Middle frontal gyrus (tissue), 1 donor: Measurements from ENCODE around the gene CSGALNACT2.

ENCODE experiments used
- DNase-seq: peaks from one replicate; pipeline ENCODE4 v3.0.0-alpha.2; 2015; ENCODE audit warnings: low spot score; ENCODE audit errors: extremely low spot score

The CSGALNACT2 gene

GRCh38 chr10:43124574-43125273, 13.5 kb upstream of the CSGALNACT2 start:
- DNase-seq = no peak

- DNase-seq = no peak
Observed at GRCh38 chr10:43125274-43125845, 12.9 kb upstream of the CSGALNACT2 start.

- DNase-seq = no peak
Observed at GRCh38 chr10:43125881-43126731, 12.1 kb upstream of the CSGALNACT2 start.

DNA sequence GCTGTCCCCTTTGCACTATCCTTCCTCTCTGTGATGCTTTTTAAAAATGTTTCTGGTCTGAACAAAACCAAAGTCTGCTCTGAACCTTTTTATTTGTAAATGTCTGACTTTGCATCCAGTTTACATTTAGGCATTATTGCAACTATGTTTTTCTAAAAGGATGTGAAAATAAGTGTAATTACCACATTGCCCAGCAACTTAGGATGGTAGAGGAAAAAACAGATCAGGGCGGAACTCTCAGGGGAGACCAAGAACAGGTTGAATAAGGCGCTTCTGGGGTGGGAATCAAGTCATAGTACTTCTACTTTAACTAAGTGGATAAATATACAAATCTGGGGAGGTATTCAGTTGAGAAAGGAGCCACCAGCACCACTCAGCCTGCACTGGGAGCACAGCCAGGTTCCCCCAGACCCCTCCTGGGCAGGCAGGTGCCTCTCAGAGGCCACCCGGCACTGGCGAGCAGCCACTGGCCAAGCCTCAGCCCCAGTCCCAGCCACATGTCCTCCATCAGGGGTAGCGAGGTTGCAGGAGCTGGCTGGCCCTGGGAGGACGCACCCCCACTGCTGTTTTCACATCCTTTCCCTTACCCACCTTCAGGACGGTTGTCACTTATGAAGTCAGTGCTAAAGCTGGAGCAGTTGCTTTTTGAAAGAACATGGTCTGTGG, 11.4 kb upstream of the CSGALNACT2 start:
- DNase-seq = no peak

DNA sequence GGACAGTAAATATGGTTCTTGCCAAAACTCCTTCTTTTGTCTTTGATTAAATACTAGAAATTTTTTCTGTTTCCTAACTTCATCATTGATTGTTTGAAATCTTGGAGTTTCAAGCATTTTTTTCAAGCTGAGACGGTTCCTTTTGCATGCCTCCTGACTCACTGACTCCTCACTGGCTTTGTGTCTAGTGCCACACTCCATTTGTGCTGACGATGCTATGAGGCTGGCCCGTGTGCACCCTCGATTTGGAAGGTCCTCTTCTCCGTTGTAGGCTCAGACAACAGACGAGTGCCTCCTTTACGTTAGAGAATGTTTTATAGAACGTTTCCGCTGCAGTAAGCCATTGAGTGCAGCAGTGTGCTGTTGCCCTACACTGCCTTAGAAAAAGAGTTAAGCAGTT, 10.8 kb upstream of the CSGALNACT2 start:
- no peak for DNase-seq

DNA sequence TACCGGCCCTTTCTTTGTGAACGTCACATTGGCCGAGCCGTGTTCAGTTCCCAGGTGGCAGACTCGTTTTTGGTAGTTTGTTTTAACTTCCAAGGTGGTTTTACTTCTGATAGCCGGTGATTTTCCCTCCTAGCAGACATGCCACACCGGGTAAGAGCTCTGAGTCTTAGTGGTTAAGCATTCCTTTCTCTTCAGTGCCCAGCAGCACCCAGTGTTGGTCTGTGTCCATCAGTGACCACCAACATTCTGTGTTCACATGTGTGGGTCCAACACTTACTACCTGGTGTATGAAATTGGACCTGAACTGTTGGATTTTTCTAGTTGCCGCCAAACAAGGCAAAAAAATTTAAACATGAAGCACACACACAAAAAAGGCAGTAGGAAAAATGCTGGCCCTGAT, 9.9 kb upstream of the CSGALNACT2 start:
- no peak for DNase-seq

DNA sequence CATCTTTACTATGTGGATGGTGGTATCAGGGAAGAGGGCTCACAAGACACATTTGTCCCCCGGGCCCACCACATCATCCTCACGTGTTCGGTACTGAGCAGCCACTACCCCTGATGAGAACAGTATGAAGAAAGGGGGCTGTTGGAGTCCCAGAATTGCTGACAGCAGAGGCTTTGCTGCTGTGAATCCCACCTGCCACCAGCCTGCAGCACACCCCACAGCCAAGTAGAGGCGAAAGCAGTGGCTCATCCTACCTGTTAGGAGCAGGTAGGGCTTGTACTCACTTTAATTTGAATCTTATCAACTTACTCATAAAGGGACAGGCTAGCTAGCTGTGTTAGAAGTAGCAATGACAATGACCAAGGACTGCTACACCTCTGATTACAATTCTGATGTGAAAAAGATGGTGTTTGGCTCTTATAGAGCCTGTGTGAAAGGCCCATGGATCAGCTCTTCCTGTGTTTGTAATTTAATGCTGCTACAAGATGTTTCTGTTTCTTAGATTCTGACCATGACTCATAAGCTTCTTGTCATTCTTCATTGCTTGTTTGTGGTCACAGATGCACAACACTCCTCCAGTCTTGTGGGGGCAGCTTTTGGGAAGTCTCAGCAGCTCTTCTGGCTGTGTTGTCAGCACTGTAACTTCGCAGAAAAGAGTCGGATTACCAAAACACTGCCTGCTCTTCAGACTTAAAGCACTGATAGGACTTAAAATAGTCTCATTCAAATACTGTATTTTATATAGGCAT, 9.1 kb upstream of the CSGALNACT2 start:
- peak; percentile 24 for DNase-seq

- DNase-seq = no peak
Observed at GRCh38 chr10:43130770-43131171, 7.5 kb upstream of the CSGALNACT2 start.

DNA sequence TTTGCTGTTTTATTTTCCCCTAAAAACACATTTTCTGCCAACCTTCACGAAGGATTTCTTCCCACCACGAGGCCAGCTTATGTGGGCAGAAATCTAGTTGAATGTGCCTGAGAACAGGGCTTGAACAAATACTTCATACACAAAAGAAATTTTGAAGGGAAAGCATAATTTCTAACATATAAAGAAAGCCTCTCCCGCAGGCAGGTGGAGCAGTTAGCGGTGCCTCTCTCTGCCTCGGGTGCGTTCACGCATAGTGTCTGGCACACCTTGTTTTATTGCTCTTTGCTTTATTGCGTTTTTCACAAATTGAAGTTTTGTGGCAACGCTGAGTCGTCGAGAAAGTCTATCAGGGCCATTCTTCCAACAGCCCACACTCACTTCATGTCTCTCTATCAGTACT, 7.0 kb upstream of the CSGALNACT2 start:
- DNase-seq = no peak

GRCh38 chr10:43131906-43132305, 6.3 kb upstream of the CSGALNACT2 start:
- DNase-seq = no peak

DNA sequence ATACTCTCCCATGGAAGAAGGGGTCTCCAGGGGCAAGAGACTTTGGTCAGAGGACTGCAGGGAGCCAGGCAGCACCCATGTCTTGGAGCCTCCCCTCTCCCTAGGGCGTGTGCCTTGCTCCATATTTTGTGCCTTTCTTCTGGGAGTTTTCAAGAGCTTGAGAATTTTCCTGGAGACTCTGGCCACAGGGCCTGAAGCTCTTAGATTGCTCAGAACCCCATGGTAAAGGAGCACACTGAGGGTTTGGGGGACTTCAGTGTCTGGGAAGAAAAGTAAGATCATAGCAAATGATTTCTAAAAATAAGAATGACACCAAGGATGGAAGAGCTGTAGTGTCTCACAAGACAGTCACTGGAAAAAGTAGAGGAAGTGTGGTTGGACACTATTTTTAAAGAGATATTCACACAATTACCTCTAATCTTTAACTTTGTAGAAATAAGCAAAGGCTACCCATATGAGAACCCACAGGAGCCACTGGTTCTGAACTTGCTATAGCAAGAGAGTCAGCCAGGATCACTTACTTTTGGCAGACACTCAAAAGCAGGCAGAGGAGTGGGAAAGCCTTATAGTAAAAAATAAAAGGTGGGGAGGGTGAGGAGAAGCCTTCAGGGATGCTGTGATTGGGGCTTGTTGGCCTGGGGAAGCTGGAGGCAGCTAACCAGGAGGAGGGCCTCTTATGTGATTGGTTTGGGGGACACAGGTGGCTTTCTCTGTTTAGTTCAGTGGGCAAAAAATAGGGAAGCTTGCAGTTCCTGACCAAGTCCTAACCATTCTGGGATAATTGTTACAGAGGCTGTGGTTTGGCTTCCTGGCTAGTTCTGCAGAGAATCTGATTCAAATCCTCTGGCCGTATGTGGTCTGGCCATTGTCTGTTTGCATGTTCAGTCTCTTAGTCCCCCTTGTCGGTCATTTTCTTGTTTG, 5.1 kb upstream of the CSGALNACT2 start:
- no peak for DNase-seq

DNA sequence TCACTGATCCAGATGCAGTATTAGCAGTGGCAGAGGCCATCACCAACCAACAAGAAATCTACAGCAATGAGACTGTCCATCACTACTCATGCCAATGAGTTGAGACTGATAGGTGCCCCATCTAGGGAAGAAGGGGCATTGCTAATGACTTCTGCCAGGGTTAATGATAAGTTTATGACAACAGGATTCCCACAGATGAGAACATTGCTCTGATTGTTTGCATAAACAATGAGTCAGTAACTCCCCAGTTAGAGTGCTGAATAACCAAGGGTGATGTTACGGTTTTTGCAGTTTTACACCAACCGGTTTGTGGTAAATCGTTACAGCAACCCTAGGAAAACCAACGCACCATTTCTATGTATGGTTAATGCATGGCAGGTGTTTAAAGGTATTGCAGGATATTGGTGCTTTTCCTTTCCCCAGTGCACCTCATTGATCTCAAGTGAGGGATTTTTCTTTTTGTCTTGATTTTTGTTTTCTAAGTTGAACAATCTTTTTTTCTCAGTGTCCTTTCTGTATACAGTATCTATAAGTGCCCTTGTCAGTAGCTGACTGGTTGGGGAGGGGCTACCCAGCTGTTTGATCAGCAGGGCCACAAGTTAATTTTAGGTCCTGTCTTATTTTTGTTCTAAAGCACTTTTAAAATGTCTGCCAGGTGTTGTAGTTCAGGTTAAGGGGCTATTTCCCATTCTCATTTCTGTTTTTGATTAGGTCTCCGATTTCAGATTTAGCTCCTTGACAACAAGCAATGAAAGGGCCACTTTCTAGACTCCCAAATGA, 3.9 kb upstream of the CSGALNACT2 start:
- DNase-seq = no peak

GRCh38 chr10:43135064-43135463, 3.2 kb upstream of the CSGALNACT2 start:
- no peak for DNase-seq

- DNase-seq = no peak
Observed at GRCh38 chr10:43135656-43136055, 2.6 kb upstream of the CSGALNACT2 start.

DNA sequence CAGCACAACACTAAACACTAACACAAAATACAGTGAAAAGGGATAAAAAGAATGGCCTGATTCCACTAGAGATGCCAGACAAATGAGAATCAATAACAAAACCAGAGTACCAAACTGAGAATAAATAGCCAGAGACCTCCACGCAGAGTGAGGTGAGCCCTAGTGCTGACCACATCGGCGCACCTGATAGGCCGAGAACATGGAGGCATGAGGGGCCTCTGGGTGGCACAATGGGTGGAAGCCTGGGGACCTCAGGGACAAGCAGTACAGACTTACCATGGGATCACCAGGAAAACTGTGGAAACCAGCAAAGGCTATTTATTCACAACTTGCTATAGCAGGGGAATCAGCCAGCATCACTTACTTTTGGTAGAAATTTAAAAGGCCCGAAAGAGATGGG, 1.8 kb upstream of the CSGALNACT2 start:
- no peak for DNase-seq

- DNase-seq = no peak
Observed at GRCh38 chr10:43136995-43137716, 1.1 kb upstream of the CSGALNACT2 start.

DNA sequence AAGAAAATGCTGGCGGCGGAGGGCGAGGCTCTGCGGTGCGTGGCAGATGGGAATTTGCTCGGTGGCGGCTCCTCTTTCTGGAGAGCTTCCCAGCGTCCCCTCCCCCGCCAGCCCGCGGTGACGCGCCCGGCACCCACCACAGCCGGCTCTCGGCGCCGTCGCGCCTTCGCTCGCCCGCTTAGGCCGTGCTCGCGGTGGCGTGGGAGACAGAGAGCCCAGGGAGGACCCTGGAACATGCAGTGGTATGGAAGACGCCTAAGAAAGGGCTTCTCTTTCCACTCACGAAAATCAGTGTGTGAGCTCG, 576 bp upstream of the CSGALNACT2 start:
- peak; percentile 28 for DNase-seq

- no peak for DNase-seq
Observed at GRCh38 chr10:43138757-43139241, 554 bp downstream of the CSGALNACT2 start.

GRCh38 chr10:43141421-43141820, 3.2 kb downstream of the CSGALNACT2 start:
- no peak for DNase-seq
